OCI-LY7 (cell line): ENCODE data around the gene SPINK9. TPM values are rescaled to one million over a fixed set of nuclear protein-coding genes. Genes with fewer than 3 reads are reported as not detected.

Source experiments
- BruUV-seq: library from RNA; stranded (reverse); fragments of 400-500 nt; replicated peaks from 2 replicates; lab custom pipeline; 2021; lab: Mats Ljungman, UMichigan
- CTCF ChIA-PET: fragments of 300-600 bp; sonication (Branson Sonifier 250); formaldehyde crosslinking; loops from one replicate; lab custom pipeline; 2022; ENCODE audit warnings: antibody characterized with exemption; ENCODE audit not compliant: unreplicated experiment; lab: Charles Lee
- POLR2A ChIA-PET: fragments of 300-600 bp; sonication (Branson Sonifier 250); formaldehyde crosslinking; loops from one replicate; lab custom pipeline; 2022; ENCODE audit warnings: antibody characterized with exemption; lab: Charles Lee
- DNase-seq: peaks from one replicate; pipeline ENCODE4 v3.0.0-alpha.2; 2015; ENCODE audit warnings: low spot score
- H2AFZ ChIP-seq: fragments of 200-600 bp; sonication (generic), shearing (Covaris generic); 2 replicates; pipeline ENCODE4 v1.6.1; 2014; ENCODE audit warnings: mild to moderate bottlenecking, antibody characterized with exemption, low read length, moderate library complexity
- H3K27ac ChIP-seq: fragments of 200-600 bp; sonication (generic); 2 replicates; pipeline ENCODE4 v1.5.1; 2014; ENCODE audit warnings: mixed run types, low read depth, mild to moderate bottlenecking, moderate library complexity, low read length, inconsistent platforms; ENCODE audit not compliant: poor library complexity, severe bottlenecking
- H3K36me3 ChIP-seq: fragments of 200-600 bp; sonication (generic); 2 replicates; pipeline ENCODE4 v1.6.1; 2014; ENCODE audit warnings: mild to moderate bottlenecking, antibody characterized with exemption, low read length, moderate library complexity, mixed read lengths; ENCODE audit not compliant: insufficient read depth
- H3K4me1 ChIP-seq: fragments of 200-600 bp; sonication (generic); 2 replicates; pipeline ENCODE4 v1.5.1; 2014; ENCODE audit warnings: mild to moderate bottlenecking, low read length; ENCODE audit not compliant: insufficient read depth, poor library complexity, severe bottlenecking
- H3K4me2 ChIP-seq: fragments of 200-600 bp; sonication (generic); 2 replicates; pipeline ENCODE4 v1.6.1; 2014; ENCODE audit warnings: mild to moderate bottlenecking, low read length
- H3K4me3 ChIP-seq: fragments of 200-600 bp; sonication (generic); 2 replicates; pipeline ENCODE4 v1.5.1; 2014; ENCODE audit warnings: mild to moderate bottlenecking, low read depth, low read length; ENCODE audit not compliant: poor library complexity, severe bottlenecking
- H3K79me2 ChIP-seq: fragments of 200-600 bp; sonication (generic); 2 replicates; pipeline ENCODE4 v1.6.1; 2016; ENCODE audit warnings: low read depth, mild to moderate bottlenecking, low read length, moderate library complexity, mixed read lengths; ENCODE audit not compliant: insufficient read depth
- H3K9me2 ChIP-seq: fragments of 200-600 bp; sonication (generic); 2 replicates; pipeline ENCODE4 v1.6.1; 2016; ENCODE audit warnings: mild to moderate bottlenecking, low read length, mixed read lengths; ENCODE audit not compliant: insufficient read depth
- H3K9me3 ChIP-seq: fragments of 200-600 bp; sonication (generic); 2 replicates; pipeline ENCODE4 v1.6.1; 2014; ENCODE audit warnings: mild to moderate bottlenecking, mixed run types, low read length, mixed read lengths
- H4K20me1 ChIP-seq: fragments of 200-600 bp; sonication (generic); 2 replicates; pipeline ENCODE4 v1.6.1; 2014; ENCODE audit warnings: mild to moderate bottlenecking, antibody characterized with exemption, low read length, moderate library complexity, mixed read lengths; ENCODE audit not compliant: insufficient read depth
- CTCF ChIP-seq: fragments of 200-600 bp; sonication (generic); conservative IDR thresholded peaks from 2 replicates; pipeline ENCODE4 v1.5.1; 2014; ENCODE audit warnings: mild to moderate bottlenecking, antibody characterized with exemption, low read length, moderate library complexity, mixed read lengths
- EZH2phosphoT487 ChIP-seq: fragments of 200-600 bp; sonication (generic); IDR thresholded peaks from 2 replicates; pipeline ENCODE4 v1.6.1; 2018; ENCODE audit warnings: low read depth, borderline replicate concordance, mild to moderate bottlenecking, mixed run types, antibody characterized with exemption, low read length, moderate library complexity, mixed read lengths
- intact Hi-C: fragments of 100-400 bp; cut with micrococcal nuclease; formaldehyde crosslinking; loops from one replicate; pipeline ENCODE4 v1.10.0; 2022; ENCODE audit not compliant: unreplicated experiment
- total RNA-seq, 2 experiments: library from RNA; depleted of rRNA in 1 of 2; stranded (reverse); fragments of >200 nt in 1 of 2; shearing (Covaris generic) in 1 of 2; gene quantifications; 2 replicates each; pipeline ENCODE4 v1.2.3, GENCODE V29; 2014 to 2022

SPINK9 gene
- total RNA-seq, 2 experiments from 2014 or later: not detected

- H3K9me2 ChIP-seq: no peaks in the 10 kb centered on the region
- no peak for DNase-seq
- POLR2A ChIA-PET: interaction anchor here (0.5 to 1.6 kb wide), 9 partner anchors 9 to 671 kb away, joined by 3 to 6 read pairs (median 4); no protein-coding TSS in a partner anchor
- H3K4me2 ChIP-seq: peak overlapping the region; percentile 91
- CTCF ChIA-PET: no interaction called here
- TF ChIP-seq CTCF (no peak), EZH2phosphoT487 (no peak)
- H3K4me1 ChIP-seq: peaks cover 26% of the 10 kb centered on the region
- H4K20me1 ChIP-seq: peaks cover 12% of the 10 kb centered on the region; the same call in 1 of the 2 replicates
- BruUV-seq: TSS peak; percentile 72
- peaks cover 27% of the 10 kb centered on the region for H3K36me3 ChIP-seq
- H3K79me2 ChIP-seq: peaks cover 44% of the 10 kb centered on the region
- intact Hi-C loops: loop anchor here (5.0 to 10.0 kb wide), 2 partner anchors 420 to 448 kb away; no protein-coding TSS in a partner anchor
- peak overlapping the region; percentile 59 for H3K27ac ChIP-seq
- H3K9me3 ChIP-seq: peaks cover 9% of the 10 kb centered on the region; the same call in 1 of the 2 replicates
- H3K4me3 ChIP-seq: peak overlapping the region; percentile 91
- H2AFZ ChIP-seq: peak overlapping the region; percentile 45; the same call in 1 of the 2 replicates
Observed at GRCh38 chr5:148384380-148384737, 49.0 kb downstream of the SPINK9 start.

GRCh38 chr5:148385094-148385493 lies 49.7 kb downstream of the SPINK9 start:
- DNase-seq: no peak
- intact Hi-C loops: loop anchor here (10.0 kb wide), 1 partner anchor 420 kb away; no protein-coding TSS in a partner anchor
- Histone ChIP-seq H3K27ac (no peak overlapping the region), H2AFZ (no peak overlapping the region), H3K9me3 (peaks cover 2% of the 10 kb centered on the region; the same call in 1 of the 2 replicates), H3K36me3 (peaks cover 29% of the 10 kb centered on the region), H3K79me2 (peaks cover 44% of the 10 kb centered on the region), H3K9me2 (no peaks in the 10 kb centered on the region), H4K20me1 (peaks cover 12% of the 10 kb centered on the region; the same call in 1 of the 2 replicates), H3K4me2 (peak overlapping the region; percentile 91), H3K4me3 (peak overlapping the region; percentile 91), H3K4me1 (peaks cover 26% of the 10 kb centered on the region)
- ChIA-PET POLR2A (interaction anchor here (0.6 to 1.6 kb wide), 3 partner anchors 15 to 35 kb away, joined by 3 to 6 read pairs (median 5); no protein-coding TSS in a partner anchor), CTCF (no interaction called here)
- BruUV-seq: no TSS peak
- TF ChIP-seq EZH2phosphoT487: no peak
- TF ChIP-seq CTCF: no peak

- H3K9me2 ChIP-seq: no peaks in the 10 kb centered on the region
- H3K36me3 ChIP-seq: peaks cover 35% of the 10 kb centered on the region
- peaks cover 26% of the 10 kb centered on the region for H3K4me1 ChIP-seq
- TF ChIP-seq EZH2phosphoT487 (no peak), CTCF (no peak)
- H3K4me3 ChIP-seq: no peak overlapping the region
- peak overlapping the region; percentile 91; the same call in 1 of the 2 replicates for H3K4me2 ChIP-seq
- H3K9me3 ChIP-seq: no peaks in the 10 kb centered on the region
- intact Hi-C loops: loop anchor here (10.0 kb wide), 1 partner anchor 419 kb away; no protein-coding TSS in a partner anchor
- ChIA-PET POLR2A (no interaction called here), CTCF (no interaction called here)
- peaks cover 12% of the 10 kb centered on the region; the same call in 1 of the 2 replicates for H4K20me1 ChIP-seq
- no TSS peak for BruUV-seq
- H3K27ac ChIP-seq: no peak overlapping the region
- no peak overlapping the region for H2AFZ ChIP-seq
- H3K79me2 ChIP-seq: peaks cover 52% of the 10 kb centered on the region
- no peak for DNase-seq
Observed at GRCh38 chr5:148386041-148386440, 50.7 kb downstream of the SPINK9 start.
